IMR-90 (cell line): Measurements from ENCODE around the gene B3GNT5. TPM values are rescaled to one million over a fixed set of nuclear protein-coding genes. Genes with fewer than 3 reads are reported as not detected.

Experiments used
- ATAC-seq: fragments of 200-7000 bp; cut with Tn5 transposase; 2 replicates; pipeline ENCODE4 v1.9.1; 2020; ENCODE audit warnings: low read depth, mild to moderate bottlenecking, moderate library complexity
- BruUV-seq: library from RNA; stranded (reverse); fragments of 400-500 nt; replicated peaks from 2 replicates; lab custom pipeline; 2021; lab: Mats Ljungman, UMichigan
- CTCF ChIA-PET: fragments of 300-600 bp; formaldehyde crosslinking; extraction: SDS; loops from one replicate; lab custom pipeline; 2021; ENCODE audit warnings: antibody characterized with exemption; lab: Yijun Ruan, JAX
- POLR2A ChIA-PET: fragments of 300-600 bp; sonication (Branson Sonifier 250); formaldehyde crosslinking; loops from one replicate; lab custom pipeline; 2022; ENCODE audit warnings: antibody characterized with exemption; ENCODE audit not compliant: unreplicated experiment; lab: Charles Lee
- DNase-seq: peaks from one replicate; pipeline ENCODE4 v3.0.0; 2013
- H2AFZ ChIP-seq: replicated peaks from 2 replicates; pipeline ENCODE3; 2013; ENCODE audit warnings: low read length, mild to moderate bottlenecking; ENCODE audit not compliant: poor library complexity
- H2AK5ac ChIP-seq: 2 replicates; pipeline ENCODE4 v1.6.1; 2013; ENCODE audit warnings: low read depth, low read length, inconsistent platforms
- H2AK9ac ChIP-seq: replicated peaks from 2 replicates; pipeline ENCODE3; 2013; ENCODE audit warnings: mild to moderate bottlenecking, low read depth, low read length, moderate library complexity; ENCODE audit not compliant: poor library complexity
- H2BK120ac ChIP-seq: 2 replicates; pipeline ENCODE4 v1.6.1; 2013; ENCODE audit warnings: low read depth, low read length, inconsistent platforms
- H2BK15ac ChIP-seq: 3 replicates; pipeline ENCODE4 v1.6.1; 2013; ENCODE audit warnings: low read depth, low read length, inconsistent platforms
- H2BK20ac ChIP-seq: 2 replicates; pipeline ENCODE4 v1.6.1; 2013; ENCODE audit warnings: low read depth, mild to moderate bottlenecking, inconsistent platforms, low read length, moderate library complexity
- H2BK5ac ChIP-seq: 2 replicates; pipeline ENCODE4 v1.6.1; 2013; ENCODE audit warnings: mild to moderate bottlenecking, low read depth, low read length, inconsistent platforms; ENCODE audit not compliant: poor library complexity, severe bottlenecking
- H3K14ac ChIP-seq: replicated peaks from 2 replicates; pipeline ENCODE4 v1.6.1; 2013; ENCODE audit warnings: low read depth, low read length, inconsistent platforms
- H3K18ac ChIP-seq: 2 replicates; pipeline ENCODE4 v1.6.1; 2013; ENCODE audit warnings: low read depth, low read length, control low read depth
- H3K23ac ChIP-seq: 2 replicates; pipeline ENCODE4 v1.6.1; 2013; ENCODE audit warnings: low read depth, low read length, inconsistent platforms
- H3K27ac ChIP-seq: 2 replicates; pipeline ENCODE4 v1.5.1; 2013; ENCODE audit warnings: mild to moderate bottlenecking, control low read depth, low read length; ENCODE audit not compliant: insufficient read depth
- H3K27me3 ChIP-seq: 2 replicates; pipeline ENCODE4 v1.6.1; 2013; ENCODE audit warnings: low read length; ENCODE audit not compliant: control insufficient read depth, insufficient read depth
- H3K36me3 ChIP-seq: 2 replicates; pipeline ENCODE4 v1.6.1; 2013; ENCODE audit warnings: low read length, mixed read lengths; ENCODE audit not compliant: control insufficient read depth, insufficient read depth
- H3K4ac ChIP-seq: 2 replicates; pipeline ENCODE4 v1.6.1; 2013; ENCODE audit warnings: low read depth, low read length, inconsistent platforms
- H3K4me1 ChIP-seq: 2 replicates; pipeline ENCODE4 v1.6.1; 2013; ENCODE audit warnings: low read length, mixed read lengths; ENCODE audit not compliant: control insufficient read depth, insufficient read depth
- H3K4me2 ChIP-seq: 2 replicates; pipeline ENCODE4 v1.6.1; 2013; ENCODE audit warnings: low read depth, mild to moderate bottlenecking, control low read depth, low read length, moderate library complexity
- H3K4me3 ChIP-seq: 2 replicates; pipeline ENCODE4 v1.5.1; 2013; ENCODE audit warnings: low read depth, mild to moderate bottlenecking, control low read depth, low read length, moderate library complexity; ENCODE audit not compliant: insufficient read depth
- H3K56ac ChIP-seq: 2 replicates; pipeline ENCODE4 v1.6.1; 2013; ENCODE audit warnings: low read length, inconsistent platforms; ENCODE audit not compliant: insufficient read depth; ENCODE audit errors: extremely low read depth
- H3K79me1 ChIP-seq, 2 experiments: 2 replicates each; pipeline ENCODE4 v1.6.1; 2013; ENCODE audit warnings: low read length in 2 of 2, inconsistent platforms in 1 of 2, low read depth in 1 of 2
- H3K9ac ChIP-seq: 2 replicates; pipeline ENCODE4 v1.6.1; 2013; ENCODE audit warnings: low read depth, low read length, control low read depth
- H3K9me1 ChIP-seq: 2 replicates; pipeline ENCODE4 v1.6.1; 2013; ENCODE audit warnings: low read length, inconsistent platforms; ENCODE audit not compliant: insufficient read depth
- H3K9me3 ChIP-seq: 2 replicates; pipeline ENCODE4 v1.6.1; 2013; ENCODE audit warnings: low read length; ENCODE audit not compliant: control insufficient read depth, insufficient read depth
- H4K20me1 ChIP-seq: 2 replicates; pipeline ENCODE4 v1.6.1; 2013; ENCODE audit warnings: low read length, inconsistent platforms; ENCODE audit not compliant: insufficient read depth
- H4K5ac ChIP-seq: 2 replicates; pipeline ENCODE4 v1.6.1; 2013; ENCODE audit warnings: mild to moderate bottlenecking, low read depth, low read length, control low read depth
- H4K8ac ChIP-seq, 2 experiments: 2 replicates each; pipeline ENCODE4 v1.6.1; 2013; ENCODE audit warnings: low read depth in 2 of 2, low read length in 2 of 2, control low read depth in 1 of 2, inconsistent platforms in 1 of 2
- H4K91ac ChIP-seq: 2 replicates; pipeline ENCODE4 v1.6.1; 2013; ENCODE audit warnings: low read depth, low read length, inconsistent platforms; ENCODE audit not compliant: insufficient read depth
- BHLHE40 ChIP-seq: fragments of 150-350 bp; IDR thresholded peaks from 2 replicates; pipeline ENCODE4 v1.6.1; 2016; ENCODE audit warnings: mild to moderate bottlenecking, low read depth, low read length
- ELK1 ChIP-seq: fragments of 150-350 bp; IDR thresholded peaks from 2 replicates; pipeline ENCODE4 v1.6.1; 2016; ENCODE audit warnings: low read depth, mild to moderate bottlenecking, low read length, moderate library complexity, borderline replicate concordance
- FOS ChIP-seq: fragments of 150-350 bp; IDR thresholded peaks from 2 replicates; pipeline ENCODE4 v1.6.1; 2016; ENCODE audit warnings: low read depth, low read length
- MAFK ChIP-seq: IDR thresholded peaks from 2 replicates; pipeline ENCODE4 v1.6.1; 2012; ENCODE audit warnings: low read depth, low read length, improper control_type of control experiment
- MAZ ChIP-seq: IDR thresholded peaks from 2 replicates; pipeline ENCODE4 v1.6.1; 2012; ENCODE audit warnings: low read depth, mild to moderate bottlenecking, low read length, improper control_type of control experiment, moderate library complexity, borderline replicate concordance
- NFE2L2 ChIP-seq: fragments of 150-350 bp; IDR thresholded peaks from 2 replicates; pipeline ENCODE4 v1.6.1; 2016; ENCODE audit warnings: low read depth, mild to moderate bottlenecking, low read length
- RAD21 ChIP-seq: IDR thresholded peaks from 2 replicates; pipeline ENCODE4 v1.6.1; 2012; ENCODE audit warnings: low read length, improper control_type of control experiment
- RCOR1 ChIP-seq: IDR thresholded peaks from 2 replicates; pipeline ENCODE4 v1.6.1; 2012; ENCODE audit warnings: mild to moderate bottlenecking, low read length, improper control_type of control experiment; ENCODE audit not compliant: insufficient replicate concordance
- RFX5 ChIP-seq: IDR thresholded peaks from 2 replicates; pipeline ENCODE4 v1.8.0; 2012; ENCODE audit warnings: low read depth, mild to moderate bottlenecking, low read length, moderate library complexity
- SMC3 ChIP-seq: fragments of 150-350 bp; IDR thresholded peaks from 2 replicates; pipeline ENCODE4 v1.6.1; 2016; ENCODE audit warnings: low read depth, mild to moderate bottlenecking, antibody characterized with exemption, low read length, moderate library complexity
- WGBS, 2 experiments: methylation state at CpG; one replicate each; pipeline versions ENCODE4 v1.1.5 to v1.1.7; 2013; ENCODE audit warnings: missing lambda C conversion rate in 2 of 2; ENCODE audit not compliant: insufficient read length in 1 of 2; ENCODE audit errors: extremely low coverage in 2 of 2; 5-methylcytosine and 5-hydroxymethylcytosine counted together
- dilution Hi-C: fragments of 300-500 bp; cut with HindIII; formaldehyde crosslinking; loops from one replicate; pipeline ENCODE4 v1.14.3; 2018; ENCODE audit warnings: low sequenced_read_pairs; ENCODE audit not compliant: unreplicated experiment
- in situ Hi-C: fragments of 300-500 bp; cut with MboI; formaldehyde crosslinking; loops from 3 replicates; pipeline ENCODE4 v1.14.3; 2019; ENCODE audit warnings: low sequenced_read_pairs, inconsistent platforms, mixed read lengths
- intact Hi-C: fragments of 100-400 bp; cut with micrococcal nuclease; formaldehyde crosslinking; loops from 2 replicates; pipeline ENCODE4 v1.10.0; 2022
- polyA plus RNA-seq, 3 experiments: library from polyadenylated mRNA; depleted of rRNA; stranded (reverse); fragments of >200 nt; gene quantifications; 2 replicates each; pipeline ENCODE4 v1.2.3, GENCODE V29; 2012; ENCODE audit warnings: low replicate concordance in 1 of 3
- total RNA-seq: library from RNA; depleted of rRNA; stranded (reverse); fragments of >200 nt; gene quantifications from 2 replicates; pipeline ENCODE4 v1.2.3, GENCODE V29; 2012
- TF ChIP-seq, protein P1 (sequence below): conservative IDR thresholded peaks from 2 replicates; pipeline ENCODE4 v1.5.1; 2012; ENCODE audit warnings: mild to moderate bottlenecking, low read depth, low read length, improper control_type of control experiment

The B3GNT5 gene
- total and polyA plus RNA-seq, 2 of the 4 experiments (the other 2 are of a cell fraction) = 1.6 to 3.4 TPM

GRCh38 chr3:183264268-183264667 is 11.2 kb downstream of the B3GNT5 start:
- Histone ChIP-seq H3K79me1 (no peaks in the 10 kb centered on the region), H3K23ac (no peak overlapping the region), H3K18ac (no peak overlapping the region), H2BK20ac (no peak overlapping the region), H3K56ac (no peak overlapping the region), H3K4me2 (no peak overlapping the region), H3K4ac (no peak overlapping the region), H4K20me1 (no peaks in the 10 kb centered on the region; the same call in 1 of the 2 replicates), H3K9me1 (no peaks in the 10 kb centered on the region), H3K9me3 (no peaks in the 10 kb centered on the region), H2BK5ac (no peak overlapping the region), H3K4me3 (no peak overlapping the region), H2AK5ac (no peak overlapping the region), H3K36me3 (no peaks in the 10 kb centered on the region), H2AK9ac (no peak overlapping the region), H4K5ac (no peak overlapping the region), H4K8ac (no peak overlapping the region), H2AFZ (no peak overlapping the region), H3K27ac (no peak overlapping the region), H3K9ac (no peak overlapping the region), H2BK120ac (no peak overlapping the region), H4K91ac (no peak overlapping the region), H3K14ac (no peak overlapping the region), H3K27me3 (peaks cover 2% of the 10 kb centered on the region; the same call in 1 of the 2 replicates), H3K4me1 (no peaks in the 10 kb centered on the region), H2BK15ac (no peak overlapping the region)
- in situ Hi-C loops = no loop called here
- POLR2A ChIA-PET = no interaction called here
- ATAC-seq = no peak
- dilution Hi-C loops = no loop called here
- no CpG with 5 or more reads among the region's 5 CpGs for WGBS, 2 experiments
- BruUV-seq = no TSS peak
- intact Hi-C loops = no loop called here
- DNase-seq = no peak
- TF ChIP-seq ELK1 (no peak), BHLHE40 (no peak), MAFK (no peak), SMC3 (no peak), MAZ (no peak), FOS (no peak), RFX5 (no peak), RCOR1 (no peak), RAD21 (no peak), NFE2L2 (no peak)
- TF ChIP-seq, protein P1, sequence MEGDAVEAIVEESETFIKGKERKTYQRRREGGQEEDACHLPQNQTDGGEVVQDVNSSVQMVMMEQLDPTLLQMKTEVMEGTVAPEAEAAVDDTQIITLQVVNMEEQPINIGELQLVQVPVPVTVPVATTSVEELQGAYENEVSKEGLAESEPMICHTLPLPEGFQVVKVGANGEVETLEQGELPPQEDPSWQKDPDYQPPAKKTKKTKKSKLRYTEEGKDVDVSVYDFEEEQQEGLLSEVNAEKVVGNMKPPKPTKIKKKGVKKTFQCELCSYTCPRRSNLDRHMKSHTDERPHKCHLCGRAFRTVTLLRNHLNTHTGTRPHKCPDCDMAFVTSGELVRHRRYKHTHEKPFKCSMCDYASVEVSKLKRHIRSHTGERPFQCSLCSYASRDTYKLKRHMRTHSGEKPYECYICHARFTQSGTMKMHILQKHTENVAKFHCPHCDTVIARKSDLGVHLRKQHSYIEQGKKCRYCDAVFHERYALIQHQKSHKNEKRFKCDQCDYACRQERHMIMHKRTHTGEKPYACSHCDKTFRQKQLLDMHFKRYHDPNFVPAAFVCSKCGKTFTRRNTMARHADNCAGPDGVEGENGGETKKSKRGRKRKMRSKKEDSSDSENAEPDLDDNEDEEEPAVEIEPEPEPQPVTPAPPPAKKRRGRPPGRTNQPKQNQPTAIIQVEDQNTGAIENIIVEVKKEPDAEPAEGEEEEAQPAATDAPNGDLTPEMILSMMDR = no peak
- CTCF ChIA-PET = no interaction called here
